GM19372 (cell line): ENCODE data around the gene DCAF4L1.
A peak's percentile ranks its signal among the peaks of the same experiment; 100 is the strongest.

Source experiments
- ATAC-seq: cut with Tn5 transposase; IDR thresholded peaks from one replicate; pipeline ENCODE4 v1.9.1; 2021; ENCODE audit warnings: mild to moderate bottlenecking, low read depth, moderate library complexity; ENCODE audit not compliant: unreplicated experiment

DCAF4L1 gene, protein sequence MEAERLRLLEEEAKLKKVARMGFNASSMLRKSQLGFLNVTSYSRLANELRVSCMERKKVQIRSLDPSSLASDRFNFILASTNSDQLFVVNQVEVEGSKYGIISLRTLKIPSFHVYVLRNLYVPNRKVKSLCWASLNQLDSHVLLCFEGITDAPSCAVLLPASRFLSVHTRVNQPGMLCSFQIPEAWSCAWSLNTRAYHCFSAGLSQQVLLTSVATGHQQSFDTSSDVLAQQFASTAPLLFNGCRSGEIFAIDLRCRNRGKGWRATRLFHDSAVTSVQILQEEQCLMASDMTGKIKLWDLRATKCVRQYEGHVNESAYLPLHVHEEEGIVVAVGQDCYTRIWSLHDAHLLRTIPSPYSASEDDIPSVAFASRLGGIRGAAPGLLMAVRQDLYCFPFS

DNA sequence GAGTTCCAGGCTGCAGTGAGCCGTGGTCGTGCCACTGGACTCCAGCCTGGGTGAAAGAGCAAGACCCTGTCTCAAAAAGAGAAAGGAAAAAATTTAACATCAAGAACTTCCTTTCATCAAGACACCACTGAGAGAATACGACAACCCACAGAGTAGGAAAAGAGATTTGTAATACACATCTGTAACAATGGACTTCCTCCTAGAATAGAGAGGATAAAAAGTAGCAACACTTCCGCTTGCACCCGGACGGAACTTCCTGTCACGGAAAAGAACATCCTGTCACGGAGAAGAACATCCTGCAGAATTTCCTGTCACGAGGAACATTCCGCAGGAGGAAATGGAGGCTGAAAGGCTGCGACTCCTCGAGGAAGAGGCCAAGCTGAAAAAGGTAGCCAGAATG is at the start of gene DCAF4L1:
Gene DCAF4L1 (plus strand): TSS at position 301 of the 400 bp plus-strand sequence. CDS start 37 bp downstream, at position 338.
- ATAC-seq: no peak

DNA sequence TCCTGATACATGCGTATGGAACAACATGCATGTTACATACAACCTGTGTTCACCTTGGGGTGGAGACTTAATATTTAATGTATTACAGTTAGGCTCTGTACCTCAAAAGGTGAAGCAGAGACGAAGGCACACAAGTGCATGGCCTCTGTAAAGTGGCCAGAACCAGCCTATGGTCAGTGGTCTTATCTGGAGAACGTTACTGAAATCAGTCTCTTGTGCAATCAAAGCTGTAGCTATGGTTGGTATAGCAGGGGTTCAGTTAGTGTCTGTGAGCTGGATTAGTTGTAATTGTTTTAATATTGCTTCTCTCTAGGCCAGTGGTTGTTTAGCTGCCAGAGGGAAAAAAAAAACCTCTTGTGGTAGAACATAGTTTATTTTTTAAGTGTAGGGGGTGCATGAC is 48.6 kb upstream of the DCAF4L1 start:
- no peak for ATAC-seq

DNA sequence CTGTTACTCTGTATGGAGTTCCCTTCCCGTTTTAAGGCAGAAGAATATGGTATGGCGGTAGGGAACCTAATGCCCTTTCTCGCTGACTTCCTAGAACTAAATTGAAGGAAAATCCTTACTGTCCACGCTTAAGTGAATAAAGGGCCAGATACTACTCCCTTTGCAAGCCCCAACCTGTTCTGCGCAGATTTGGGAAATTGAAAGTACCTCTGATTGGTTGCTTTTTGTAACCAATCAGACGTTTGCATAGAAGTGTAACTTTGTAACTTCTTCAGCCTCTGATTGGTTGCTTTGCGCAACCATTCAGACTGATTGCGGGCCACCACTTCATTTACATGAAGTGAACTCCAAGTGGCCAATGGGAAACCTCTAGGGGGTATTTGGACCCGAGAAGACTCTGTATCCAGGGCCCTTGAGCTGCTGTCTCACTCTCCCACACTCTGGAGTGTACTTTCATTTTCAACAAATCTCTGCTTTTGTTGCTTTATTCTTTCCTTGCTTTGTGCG is 47.5 kb upstream of the DCAF4L1 start:
- no peak for ATAC-seq

DNA sequence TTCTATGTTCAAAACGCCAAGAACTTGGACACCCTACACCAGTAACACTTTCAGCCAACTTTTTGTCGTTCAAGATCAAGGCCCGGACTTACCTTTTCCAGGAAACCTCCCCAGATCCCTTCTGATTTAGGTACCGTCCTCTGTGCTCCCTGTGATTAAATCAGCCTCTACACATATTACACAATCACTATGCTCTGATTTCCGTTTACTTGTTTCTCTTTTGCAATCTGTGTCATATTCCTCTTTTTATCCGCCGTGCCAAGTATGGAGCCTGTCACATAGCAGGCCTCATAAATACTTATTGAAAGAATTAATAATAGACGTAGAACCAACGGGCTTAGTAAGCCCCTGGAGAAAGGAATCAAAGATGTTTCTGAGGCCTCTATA is 47.0 kb upstream of the DCAF4L1 start:
- no peak for ATAC-seq

DNA sequence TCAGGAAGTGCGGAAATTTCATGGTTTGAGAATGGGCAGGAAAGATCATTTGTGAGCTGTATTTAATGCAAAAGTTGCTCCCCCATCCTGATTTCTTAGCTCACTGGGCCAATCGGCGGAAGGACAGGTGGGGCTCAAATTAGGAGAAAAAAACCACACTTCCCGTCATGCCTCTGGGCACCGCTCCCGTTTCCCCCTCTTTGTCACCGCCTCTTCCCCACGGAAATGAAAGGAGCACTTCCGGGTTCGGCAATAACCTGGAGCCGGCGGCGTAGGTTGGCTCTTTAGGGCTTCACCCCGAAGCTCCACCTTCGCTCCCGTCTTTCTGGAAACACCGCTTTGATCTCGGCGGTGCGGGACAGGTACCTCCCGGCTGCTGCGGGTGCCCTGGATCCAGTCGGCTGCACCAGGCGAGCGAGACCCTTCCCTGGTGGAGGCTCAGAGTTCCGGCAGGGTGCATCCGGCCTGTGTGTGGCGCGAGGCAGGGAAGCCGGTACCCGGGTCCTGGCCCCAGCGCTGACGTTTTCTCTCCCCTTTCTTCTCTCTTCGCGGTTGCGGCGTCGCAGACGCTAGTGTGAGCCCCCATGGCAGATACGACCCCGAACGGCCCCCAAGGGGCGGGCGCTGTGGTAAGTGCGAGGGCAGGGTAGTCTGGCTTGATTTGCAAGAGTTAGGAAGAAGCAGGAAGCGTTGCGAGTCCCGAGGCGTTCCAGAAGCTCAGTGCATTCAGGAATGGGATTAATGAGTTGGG is 46.5 kb upstream of the DCAF4L1 start, which contains the start of gene TMEM33:
Gene TMEM33 (plus strand): TSS at position 529 of the 751 bp plus-strand sequence. CDS start 56 bp downstream, at position 585.
- peak; percentile 89 for ATAC-seq

DNA sequence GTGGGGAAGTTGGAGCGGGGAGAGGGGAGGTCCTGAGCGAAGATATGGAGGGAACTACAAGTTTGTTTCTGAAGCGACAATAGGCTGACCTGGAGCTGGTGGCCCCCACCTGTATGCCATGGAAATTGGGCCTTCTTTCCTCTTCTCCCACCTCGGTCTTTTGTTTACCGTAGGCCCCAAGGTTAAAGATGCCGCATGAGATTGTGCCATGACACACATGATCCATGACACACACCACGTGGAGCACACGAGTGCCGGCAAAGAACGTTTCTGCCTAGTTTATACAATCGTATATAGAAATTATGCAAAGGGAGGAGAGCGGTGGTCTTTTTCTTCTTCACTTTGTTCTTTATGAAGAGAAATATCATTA is 45.9 kb upstream of the DCAF4L1 start:
- peak; percentile 4 for ATAC-seq

DNA sequence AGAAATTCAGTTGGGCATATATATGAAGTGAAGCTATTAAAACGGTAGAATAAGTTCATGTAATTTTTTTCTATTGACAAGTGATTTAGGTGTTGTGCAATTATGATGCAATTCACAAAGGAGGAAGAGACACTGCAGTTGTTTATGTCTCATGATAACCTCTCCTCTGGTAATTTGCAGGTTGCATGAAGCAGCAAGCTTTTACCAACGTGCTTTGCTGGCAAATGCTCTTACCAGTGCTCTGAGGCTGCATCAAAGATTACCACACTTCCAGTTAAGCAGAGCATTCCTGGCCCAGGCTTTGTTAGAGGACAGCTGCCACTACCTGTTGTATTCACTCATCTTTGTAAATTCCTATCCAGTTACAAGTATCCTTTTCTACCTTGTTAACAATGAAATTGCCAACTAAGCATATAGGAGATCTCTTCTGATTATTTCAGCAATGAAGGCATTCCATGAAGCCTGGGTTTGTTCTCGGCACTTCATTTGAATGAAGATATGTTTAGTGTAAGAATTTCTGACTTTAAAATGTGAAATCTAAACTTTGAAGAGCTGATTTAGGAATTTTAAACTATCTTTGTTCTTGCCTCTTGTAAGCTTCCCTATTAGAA is 42.4 kb upstream of the DCAF4L1 start:
- no peak for ATAC-seq

DNA sequence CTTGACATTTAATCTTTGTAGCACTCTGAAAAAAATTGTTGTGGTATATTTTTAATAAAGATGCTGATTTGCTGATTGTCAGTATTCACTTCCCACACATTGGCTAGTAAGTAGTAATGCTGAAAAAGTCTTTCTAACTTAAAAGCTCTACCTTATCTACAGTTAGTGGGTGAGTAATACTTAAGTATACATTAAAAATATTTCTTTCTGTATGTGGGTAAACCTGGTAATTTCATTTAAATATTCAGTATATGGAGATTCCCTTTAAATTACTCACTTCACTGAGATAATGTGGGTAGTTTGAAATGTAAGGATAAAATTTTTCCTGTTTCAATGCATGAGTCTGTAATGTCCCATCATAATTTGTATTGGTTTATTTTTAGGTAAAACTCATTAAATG is 40.7 kb upstream of the DCAF4L1 start:
- no peak for ATAC-seq

DNA sequence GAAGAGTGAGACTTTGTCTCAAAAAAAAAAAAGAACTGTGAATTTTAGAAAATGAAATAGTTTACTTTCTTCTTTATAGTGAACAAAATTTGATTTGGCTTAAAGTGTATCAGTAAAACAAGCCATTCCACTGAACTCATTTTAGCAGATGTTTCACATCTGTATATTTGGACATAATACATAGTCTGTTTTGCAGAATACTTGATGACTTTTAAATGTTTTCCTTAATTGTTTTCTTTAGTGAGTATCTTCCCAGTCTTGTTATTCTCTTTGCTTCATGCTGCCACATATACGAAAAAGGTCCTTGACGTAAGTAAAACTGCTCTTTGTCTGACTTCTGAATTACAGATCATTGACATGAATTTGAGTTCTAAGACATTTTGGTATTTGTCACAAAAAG is 38.0 kb upstream of the DCAF4L1 start:
- no peak for ATAC-seq

DNA sequence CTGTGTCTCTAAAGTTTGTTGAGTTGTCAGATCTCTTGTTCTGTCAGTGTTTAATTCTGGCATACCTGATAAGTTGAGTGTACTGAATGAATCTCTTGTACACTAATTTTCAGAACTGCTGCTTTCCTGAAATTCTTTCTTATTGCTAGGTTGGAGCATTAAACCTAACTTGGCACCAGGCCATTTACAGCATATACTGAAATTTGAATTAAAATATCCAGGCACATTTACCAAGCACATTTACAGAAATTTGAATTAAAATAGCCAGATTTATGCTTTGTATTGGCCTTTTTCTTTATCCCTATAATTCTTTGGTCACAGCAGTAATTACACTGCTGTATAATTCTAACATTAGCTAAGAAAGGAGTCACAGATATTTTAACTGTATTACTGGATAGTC is 37.5 kb upstream of the DCAF4L1 start:
- ATAC-seq: no peak

DNA sequence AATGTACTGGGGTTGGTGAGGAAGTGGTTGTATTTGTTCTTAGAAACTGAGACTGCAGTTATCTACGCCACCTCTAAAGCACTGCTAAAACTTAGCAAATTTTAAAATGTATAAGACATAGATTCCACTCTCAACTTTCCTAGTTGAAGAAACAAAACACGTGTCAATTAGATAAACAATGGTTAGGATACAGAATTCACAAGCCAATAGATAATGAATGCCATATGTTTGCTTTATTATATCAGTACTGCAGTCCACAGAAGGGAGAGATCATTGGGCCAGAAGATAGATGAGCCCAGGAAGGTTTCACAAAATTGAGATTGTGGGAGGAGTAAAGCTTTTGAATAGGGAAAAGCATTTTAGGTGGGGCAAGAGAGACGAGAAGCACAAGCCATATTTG is 32.0 kb upstream of the DCAF4L1 start:
- no peak for ATAC-seq

DNA sequence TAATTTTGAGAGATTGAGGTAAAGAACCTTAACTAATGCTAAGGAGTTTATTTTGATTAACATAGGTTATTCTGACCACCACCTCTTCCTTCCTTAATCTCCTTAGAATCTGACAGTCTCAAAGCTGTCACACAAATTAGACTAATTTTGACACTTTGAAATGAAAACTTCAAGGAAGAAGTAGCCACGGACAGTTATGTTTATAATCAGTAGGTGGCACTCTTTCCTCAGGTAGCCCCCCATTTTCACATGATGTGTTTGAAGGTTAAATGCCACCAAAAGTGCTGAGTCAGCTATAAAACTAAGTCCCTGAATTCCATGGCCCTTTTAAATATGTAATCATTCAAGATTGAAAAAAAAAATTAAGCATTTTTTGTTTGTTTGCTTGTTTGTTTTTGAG is 23.9 kb upstream of the DCAF4L1 start:
- ATAC-seq: no peak

DNA sequence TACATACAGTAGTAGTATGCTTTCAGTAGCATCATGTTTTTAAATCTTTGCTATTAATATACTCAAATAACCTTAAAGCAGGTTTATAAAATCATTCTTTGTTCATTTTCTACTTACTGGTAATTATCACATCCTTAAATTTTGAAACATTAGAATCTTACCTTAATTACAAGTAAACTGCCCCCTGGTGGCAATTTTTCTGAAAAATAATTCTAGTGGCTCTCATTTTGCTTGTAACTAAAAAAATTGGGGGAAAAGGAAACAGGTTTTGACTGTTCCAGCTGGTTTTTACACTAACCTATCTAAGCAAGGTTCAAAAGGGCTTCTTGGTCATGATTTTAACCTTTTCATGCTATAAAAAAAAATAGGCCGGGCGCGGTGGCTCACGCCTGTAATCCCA is 18.5 kb upstream of the DCAF4L1 start:
- no peak for ATAC-seq

DNA sequence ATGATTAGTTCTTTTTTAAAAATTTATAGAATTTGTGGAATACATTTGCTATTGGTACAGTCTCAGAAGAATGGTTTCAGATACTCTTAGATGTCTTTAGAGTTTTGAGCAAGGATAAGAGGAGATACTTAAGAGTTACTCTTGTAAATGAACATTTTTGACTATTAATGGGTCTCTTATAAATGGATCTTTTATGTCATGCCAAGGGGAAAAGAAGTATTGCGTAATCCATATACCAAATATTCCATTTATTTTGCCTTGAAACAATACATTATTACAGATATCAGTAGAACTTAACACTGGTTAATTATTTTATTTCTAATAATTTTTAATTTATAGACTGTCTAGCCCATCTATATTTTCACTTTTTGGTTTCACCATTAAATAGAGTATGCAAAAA is 17.2 kb upstream of the DCAF4L1 start:
- ATAC-seq: no peak

DNA sequence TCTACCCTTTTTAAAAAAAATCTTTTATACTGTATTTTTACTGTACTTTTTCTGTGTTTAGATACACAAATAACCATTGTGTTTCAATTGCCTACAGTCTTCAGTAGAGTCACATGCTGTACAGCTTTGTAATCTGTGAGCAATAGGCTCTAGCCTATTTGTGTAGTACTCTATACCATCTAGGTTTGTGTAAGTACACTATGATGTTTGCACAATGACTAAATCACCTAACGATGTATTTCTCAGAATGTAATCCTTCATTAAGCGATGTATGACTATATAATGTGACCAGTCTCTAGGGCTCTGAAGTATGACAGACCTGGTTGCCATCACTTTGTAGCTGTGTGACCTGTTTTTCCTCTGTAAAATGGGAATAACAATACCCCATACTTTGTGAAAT is 14.2 kb upstream of the DCAF4L1 start:
- no peak for ATAC-seq

DNA sequence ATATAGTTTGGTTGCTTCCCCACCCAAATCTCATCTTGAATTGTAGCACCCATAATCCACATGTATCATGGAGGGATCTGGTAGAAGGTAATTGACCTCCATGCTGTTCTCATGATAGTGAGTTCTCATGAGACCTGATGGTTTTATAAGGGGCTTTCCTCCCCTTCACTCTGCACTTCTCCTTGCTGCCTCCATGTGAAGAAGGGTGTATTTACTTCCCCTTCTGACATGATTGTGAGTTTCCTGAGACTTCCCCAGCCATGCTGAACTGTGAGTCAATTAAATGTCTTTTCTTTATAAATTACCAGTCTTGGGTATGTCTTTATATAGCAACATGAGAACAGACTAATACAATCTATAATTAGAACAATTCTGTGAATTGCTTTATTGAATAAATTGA is 11.9 kb upstream of the DCAF4L1 start:
- no peak for ATAC-seq

DNA sequence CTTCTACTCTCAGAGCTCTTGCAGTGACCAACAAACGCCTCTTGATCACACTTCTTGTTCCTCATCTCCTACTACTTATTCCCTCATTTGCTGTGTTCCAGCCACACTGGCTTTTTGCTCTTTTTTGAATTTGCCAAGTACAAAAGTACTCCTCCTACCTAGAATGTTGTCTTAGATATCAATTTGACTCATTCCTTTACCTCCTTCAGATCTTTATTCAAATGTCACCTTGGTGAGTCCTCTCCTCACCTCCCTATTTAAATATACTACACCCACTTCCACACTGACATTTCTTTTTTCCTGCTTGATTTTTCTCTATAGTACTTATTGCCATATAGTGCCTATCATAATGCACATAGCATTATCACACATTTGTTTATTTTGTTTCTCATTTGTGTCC is 6.2 kb upstream of the DCAF4L1 start:
- no peak for ATAC-seq

DNA sequence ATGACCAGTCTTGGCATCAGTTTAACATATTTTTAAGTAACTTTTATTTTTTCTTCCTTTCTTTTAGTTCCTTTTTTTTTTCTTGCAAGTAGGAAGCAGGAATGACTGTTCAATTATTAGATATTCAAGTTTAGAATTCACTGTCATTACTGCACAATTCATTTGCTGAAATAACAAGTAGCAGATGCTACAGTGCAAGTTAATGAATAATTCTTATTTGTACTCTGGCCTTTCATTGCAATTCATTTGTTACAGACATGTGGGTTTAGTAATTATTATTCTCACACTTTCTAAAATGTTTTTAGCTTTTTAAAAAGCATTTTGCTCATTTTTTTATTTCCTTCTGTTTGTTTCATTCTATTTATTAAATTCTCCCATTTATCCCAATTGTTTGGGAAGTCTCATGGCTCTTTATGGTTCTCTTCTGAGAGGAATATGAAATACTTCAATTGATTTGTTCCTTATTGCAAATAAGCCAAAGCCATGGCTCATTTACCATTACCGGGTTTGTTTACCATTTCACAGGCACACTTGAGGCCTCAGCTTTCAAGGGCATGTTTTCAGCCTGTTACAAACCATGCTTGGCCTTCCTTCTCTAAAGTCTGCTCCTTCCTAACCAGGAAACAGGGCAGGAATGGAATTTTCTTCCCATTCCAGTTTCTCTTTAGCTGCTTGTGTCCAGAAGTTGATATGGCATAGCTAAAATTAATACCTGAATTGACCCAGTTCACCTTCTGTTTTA is 4.6 kb upstream of the DCAF4L1 start:
- ATAC-seq: no peak

DNA sequence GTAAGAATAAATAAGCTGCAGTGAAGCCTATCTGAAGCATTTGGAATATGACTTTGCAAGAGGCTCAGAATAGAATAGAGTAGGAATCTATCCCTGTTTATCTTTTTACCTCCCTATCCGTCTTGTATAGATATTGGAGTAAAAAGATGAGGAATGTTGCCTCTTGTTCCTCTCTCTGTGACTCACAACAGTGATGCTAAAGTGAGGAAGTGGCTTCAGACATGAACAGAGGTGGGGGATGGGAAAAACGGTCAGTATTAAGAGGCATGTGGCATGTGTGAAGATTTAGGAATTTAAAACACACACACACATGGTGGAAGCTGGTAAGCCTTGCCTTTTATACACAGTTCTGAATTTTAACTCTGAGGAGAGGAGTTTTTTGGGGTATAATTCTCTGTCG is 3.8 kb upstream of the DCAF4L1 start:
- no peak for ATAC-seq

DNA sequence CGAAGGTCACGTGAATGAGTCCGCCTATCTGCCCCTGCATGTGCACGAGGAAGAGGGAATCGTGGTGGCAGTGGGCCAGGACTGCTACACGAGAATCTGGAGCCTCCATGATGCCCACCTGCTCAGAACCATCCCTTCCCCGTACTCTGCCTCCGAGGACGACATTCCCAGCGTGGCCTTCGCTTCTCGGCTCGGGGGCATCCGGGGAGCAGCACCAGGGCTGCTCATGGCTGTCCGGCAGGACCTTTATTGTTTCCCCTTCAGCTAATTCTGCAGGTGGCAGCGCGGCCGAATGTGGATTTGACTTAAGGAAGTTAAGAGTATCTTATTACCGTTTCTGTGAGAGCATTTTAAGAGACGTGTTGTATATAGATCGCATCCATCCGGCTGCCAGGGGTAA is 1.2 kb downstream of the DCAF4L1 start:
- no peak for ATAC-seq

DNA sequence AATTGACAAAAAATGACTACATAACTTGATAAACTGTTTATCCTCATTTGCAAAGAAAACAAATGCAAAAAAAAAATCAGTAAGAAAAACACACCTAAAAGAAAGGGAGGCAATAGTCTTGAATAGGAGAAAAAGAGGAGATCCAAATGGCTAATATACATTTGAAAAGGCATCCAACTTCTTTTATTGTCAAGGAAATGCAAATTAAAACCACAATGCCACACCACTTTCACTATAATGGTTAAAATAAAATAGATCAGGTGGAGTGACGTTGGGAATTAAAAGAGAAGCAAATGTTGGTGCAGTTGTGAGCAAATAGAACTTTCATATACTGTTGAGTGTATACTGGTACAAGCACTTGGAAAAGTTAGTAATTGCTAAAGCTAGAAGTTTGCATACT is 3.6 kb downstream of the DCAF4L1 start:
- ATAC-seq: no peak
